Measurements from ENCODE around the gene PRKACG. TPM values are rescaled to one million over a fixed set of nuclear protein-coding genes. Genes with fewer than 3 reads are reported as not detected.

PRKACG gene
- not detected in 2 replicates for total RNA-seq

GRCh38 chr9:69014013-69014412 is at the start of gene PRKACG:
TSS of gene PRKACG (minus strand) at chr9:69014113. CDS start at chr9:69014092, 21 bp downstream.

GRCh38 chr9:69035438-69036308 is 21.8 kb upstream of the PRKACG start, which contains the start of gene FXN:
TSS of gene FXN (plus strand) at chr9:69035752. CDS start at chr9:69035783, 31 bp downstream.

Other genes starting within 250 kb of the PRKACG start
- gene FXN, start 21.6 kb upstream of the PRKACG start, total RNA-seq: 0.69 and 0.79 TPM in 2 replicates
- gene TJP2, start 160.2 kb upstream of the PRKACG start, total RNA-seq: 21.6 and 38.0 TPM in 2 replicates